ENCODE results near the gene NR1H3.
"Not testable (repeated sequence)": the region's sequence is repeated elsewhere in the genome, so short reads cannot be mapped to it uniquely, and the experiment has no call there.

The NR1H3 gene

DNA sequence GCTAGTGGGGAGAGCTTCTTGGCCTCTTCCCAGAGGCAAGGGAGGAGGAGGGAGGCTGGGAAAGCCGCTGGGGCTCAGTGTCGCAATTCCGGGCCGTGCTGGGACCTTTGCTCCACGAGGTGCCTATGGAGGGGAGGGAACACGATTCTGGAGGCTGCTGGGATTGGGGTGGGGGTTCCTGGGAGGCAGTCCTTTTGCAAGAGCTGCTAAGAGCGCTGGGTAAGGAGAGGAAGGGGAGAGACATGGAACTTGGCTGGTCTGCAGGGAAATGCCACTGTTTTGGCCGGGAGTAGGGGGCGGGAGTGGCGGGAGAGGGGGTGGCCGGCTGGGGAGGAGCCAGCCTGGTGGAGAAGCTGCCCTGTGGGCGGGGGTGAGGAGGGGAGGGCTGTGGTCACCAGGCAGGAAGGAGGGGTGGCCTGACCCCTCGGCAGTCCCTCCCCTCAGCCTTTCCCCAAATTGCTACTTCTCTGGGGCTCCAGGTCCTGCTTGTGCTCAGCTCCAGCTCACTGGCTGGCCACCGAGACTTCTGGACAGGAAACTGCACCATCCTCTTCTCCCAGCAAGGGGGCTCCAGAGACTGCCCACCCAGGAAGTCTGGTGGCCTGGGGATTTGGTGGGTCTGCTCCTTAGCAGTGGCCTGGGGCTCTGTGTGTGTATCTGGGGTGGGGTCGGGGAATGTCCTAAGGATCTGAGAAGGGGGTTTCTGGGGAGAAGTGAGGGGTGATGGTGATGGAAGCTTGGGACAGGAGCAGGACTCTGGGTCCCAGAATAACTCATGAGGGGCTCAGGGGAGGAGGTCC lies at the start of gene NR1H3:
TSS of gene NR1H3 (plus strand) at position 480 of the 800 bp plus-strand sequence. CDS start 1,221 bp downstream, outside the sequence.
- no peak for DNase-seq

DNA sequence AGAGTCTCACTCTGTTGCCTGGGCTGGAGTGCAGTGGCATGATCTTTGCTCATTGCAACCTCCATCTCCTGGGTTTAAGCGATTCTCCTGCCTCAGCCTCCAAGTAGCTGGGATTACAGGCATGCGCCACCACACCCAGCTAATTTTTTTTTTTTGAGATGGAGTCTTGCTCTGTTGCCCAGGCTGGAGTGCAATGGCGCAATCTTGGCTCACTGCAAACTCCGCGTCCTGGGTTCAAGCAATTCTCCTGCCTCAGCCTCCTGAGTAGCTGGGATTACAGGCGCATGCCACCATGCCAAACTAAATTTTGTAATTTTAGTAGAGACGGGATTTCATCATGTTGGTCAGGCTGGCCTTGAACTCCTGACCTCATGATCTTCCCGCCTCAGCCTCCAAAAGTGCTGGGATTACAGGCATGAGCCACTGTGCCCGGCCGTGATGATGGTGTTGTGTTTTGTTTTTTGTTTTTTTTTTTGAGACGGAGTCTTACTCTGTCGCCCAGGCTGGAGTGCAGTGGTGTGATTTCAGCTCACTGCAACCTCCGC lies 49.7 kb upstream of the NR1H3 start:
- DNase-seq = not testable (repeated sequence)

DNA sequence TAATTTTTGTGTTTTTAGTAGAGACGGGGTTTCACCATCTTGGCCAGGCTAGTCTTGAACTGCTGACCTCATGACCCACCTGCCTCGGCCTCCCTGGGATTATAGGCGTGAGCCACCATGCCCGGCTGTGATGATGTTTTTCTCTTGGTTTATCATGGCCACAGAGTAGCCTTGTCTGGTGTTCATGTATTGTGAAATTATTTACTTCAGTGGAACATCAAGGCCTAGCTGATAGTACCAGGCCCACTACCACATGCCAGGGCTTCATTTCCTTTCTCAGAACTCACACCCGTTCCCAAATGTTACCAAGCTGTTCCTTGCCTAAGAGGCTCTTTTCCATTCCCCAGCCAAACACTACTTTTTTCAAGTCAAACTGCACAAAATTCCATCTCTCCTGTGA lies 49.2 kb upstream of the NR1H3 start:
- no peak for DNase-seq

DNA sequence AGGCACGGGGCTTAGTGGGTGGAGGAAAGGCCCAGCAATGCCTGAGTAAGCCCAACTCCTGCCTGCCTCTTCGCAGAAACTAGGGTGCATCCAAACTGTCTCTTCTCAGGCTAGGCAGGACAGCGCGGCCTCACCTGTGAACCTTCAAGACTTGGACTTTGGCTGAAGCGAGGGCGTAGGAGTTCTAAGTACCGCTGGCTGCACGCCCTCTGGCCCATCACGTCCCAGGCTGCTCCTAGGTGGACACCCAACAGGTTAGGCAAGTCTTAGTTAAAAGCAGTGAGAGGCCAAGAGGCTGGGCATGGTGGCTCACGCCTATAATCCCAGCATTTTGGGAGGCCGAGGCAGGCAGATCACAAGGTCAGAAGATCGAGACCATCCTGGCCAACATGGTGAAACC lies 44.9 kb upstream of the NR1H3 start:
- no peak for DNase-seq

DNA sequence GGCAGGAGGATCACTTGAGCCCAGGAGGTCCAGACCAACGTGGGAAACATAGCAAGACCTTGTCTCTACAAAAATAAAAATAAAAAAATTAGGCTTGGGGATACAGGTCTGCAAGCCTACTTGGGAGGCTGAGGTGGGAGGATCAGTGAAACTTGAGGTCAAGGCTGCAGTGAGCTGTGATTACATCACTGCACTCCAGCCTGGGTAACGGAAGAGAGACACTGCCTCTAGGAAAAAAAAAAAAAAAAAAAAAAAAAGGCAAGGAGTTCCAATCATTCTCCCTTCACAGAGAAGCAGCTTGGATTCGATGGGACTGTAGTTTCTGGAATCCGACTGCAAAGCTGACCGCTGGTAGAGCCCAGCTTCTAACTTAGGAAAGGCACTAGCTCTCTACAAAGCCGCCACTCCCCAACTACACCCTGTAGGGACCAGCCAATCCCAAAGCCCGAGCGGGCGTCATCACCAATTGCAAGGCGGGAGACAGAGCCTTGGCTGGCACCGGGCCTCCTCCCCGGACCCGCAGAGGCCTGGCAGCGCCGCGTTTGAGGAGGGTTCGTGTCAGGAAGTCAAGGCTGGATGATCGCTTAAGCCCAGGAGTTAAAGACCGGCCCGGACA lies 43.7 kb upstream of the NR1H3 start:
- peak; percentile 93 for DNase-seq

DNA sequence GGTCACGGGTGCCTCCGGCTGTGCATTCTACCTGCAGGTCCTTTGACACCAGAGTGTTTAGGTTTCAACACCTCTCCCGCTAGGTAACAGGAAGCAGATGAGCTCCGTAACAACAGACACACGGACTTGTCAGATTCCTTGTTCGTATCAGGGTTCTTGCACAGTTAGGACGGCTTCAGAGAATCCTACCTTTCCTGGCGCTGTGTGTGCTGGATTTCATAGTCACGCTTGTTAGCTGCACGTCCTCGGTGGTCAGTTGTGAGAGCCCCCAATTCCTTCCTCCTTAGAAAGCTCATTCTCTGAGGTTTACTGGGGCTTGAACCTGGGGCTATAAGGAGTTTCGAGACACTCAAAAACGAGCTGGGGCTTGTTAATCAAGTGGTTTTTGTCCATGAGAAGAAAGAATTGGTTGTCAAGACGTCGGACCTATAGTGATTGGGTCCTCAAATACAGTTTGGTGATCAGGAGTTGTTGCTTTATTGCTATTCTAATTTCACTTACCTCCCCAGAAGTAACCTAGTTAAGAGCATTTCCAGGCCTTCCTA lies 42.4 kb upstream of the NR1H3 start:
- no peak for DNase-seq

DNA sequence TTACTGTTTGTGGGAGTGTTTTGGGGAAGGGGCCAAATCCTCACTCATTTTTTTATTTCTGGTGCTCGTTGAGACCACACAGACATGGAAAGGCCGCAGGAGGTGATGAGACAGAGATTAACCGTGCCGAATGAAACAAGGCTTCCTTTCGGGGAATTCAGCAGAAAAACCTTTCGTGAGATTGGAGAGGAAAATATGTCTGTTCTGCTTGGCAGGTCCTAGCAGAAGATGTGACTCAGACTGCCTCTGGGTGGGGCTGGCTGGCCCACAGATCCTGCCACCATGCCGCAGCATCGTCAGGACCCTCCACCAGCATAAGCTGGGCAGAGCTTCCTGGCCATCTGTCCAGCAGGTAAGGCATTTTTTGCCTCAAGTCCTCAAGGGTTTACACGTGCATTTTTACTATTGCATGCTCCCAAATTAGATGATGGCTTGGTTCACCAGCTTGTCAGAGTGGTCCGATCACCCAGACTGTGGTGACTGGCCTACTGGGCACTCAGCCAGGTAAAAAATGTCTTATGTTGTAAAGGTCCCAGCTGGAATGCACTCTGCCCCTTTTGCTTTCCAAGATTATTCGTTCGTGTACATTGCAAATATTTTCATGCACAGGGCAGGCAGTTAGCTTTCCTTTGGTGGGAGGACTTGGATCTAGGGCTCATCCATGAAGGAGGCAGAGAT lies 41.5 kb upstream of the NR1H3 start:
- no peak for DNase-seq

DNA sequence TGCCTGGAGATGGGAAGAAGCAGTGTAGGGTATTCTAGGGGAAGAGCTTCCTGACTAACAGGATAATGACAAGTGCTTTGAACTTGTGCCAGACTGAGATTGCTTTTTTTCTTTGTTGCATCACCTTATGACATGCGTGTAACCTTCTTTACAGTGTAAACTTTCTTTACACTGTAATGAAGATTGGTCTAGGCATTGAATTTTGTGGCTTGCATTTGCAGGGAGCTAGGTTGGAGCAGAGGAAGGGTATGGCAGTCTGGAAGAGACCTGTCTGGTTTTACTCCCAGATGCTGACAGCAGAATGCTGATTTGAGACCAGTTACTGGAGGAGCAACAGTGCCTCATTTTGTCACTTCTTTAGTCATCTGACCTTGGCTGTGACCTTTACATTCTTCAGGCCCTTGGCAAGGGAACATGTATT lies 37.4 kb upstream of the NR1H3 start:
- no peak for DNase-seq

DNA sequence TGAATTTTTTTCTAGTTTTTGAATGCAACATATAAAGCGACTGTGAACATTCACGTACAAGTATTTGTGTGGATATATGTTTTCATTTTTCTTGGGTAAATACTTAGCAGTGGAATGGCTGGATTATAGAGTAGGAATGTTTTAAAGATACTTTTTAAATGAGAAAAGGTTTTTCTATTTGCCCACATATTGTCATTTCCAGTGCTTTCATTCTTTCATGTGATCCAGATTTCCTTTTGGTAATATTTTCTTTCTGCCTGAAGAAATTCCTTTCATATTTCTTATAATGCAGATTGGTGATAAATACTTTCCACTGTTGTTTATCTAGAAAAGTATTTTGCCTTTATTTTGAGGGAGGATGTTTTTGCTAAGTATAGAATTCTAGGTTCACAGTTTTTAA lies 35.1 kb upstream of the NR1H3 start:
- no peak for DNase-seq

DNA sequence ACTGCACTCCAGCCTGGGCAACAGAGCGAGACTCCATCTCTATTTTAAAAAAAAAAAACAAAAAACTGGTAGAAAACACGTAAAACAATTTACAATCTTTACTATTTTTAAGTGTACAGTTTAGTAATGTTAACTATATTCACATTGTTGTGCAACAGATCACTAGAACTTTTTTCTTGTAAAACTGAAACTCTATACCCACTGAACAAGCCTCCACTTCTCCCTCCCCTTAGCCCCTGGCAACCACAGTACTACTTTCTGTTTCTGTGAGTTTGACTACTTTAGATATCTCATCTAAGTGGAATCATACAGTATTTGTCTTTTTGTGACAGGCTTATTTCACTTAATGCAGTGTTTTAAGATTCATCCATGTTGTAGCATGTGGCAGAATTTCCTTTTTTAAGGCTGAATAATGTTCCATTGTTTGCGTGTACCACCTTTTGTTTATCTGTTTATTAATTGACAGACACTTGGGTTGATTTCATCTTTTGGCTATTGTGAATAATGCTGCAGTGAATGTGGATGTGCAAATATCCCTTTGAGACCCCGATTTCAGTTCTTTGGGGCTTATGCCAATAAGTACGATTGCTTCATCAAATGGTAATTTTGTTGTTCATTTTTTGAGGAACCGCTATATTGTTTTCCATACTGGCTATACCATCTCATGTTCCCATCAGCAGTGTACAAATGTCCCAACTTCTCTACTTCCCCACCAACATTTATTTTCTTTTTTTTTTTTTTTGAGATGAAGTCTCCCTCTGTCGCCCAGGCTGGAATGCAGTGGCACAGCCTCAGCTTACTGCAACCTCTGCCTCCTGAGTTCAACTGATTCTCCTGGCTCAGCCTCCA lies 32.0 kb upstream of the NR1H3 start:
- no peak for DNase-seq

DNA sequence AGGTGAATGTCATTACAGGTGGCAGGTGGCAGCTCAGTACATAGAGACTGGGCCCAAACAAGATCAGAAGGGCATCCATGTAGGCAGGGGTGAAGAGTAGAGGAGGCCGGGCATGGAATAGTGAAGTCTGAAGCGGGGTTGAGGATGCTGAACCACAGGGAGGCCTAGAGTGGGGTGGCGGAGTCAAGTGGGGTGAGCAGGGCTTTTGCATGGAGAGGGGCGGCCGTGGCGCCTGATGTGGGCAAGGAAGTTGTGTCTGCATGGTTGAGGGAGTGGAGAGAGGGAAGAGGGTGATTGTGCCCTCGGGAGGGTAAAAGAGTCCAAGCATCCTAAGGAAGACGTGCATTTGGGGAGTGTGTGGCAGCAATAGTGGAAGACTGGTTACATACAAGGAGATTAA lies 28.6 kb upstream of the NR1H3 start:
- no peak for DNase-seq

DNA sequence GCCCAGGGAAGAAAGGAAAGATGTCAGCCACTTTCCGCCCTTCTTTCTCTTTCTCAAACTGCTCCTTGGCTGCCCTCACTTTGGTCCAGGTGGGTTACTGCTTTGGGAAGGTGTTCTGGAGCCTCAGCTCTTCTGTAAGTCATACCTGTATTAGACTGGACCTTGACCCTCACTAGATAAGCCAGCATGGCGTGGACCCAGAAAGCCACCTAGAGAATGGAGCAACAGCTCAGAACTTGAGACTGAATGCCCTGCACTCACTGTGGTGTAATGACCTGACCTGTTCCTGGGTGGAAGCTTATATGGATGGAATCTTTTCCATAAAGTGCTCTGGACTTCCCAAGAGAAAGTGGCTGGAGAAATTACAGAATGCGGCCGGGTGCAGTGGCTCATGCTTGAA lies 24.7 kb upstream of the NR1H3 start:
- DNase-seq = no peak

DNA sequence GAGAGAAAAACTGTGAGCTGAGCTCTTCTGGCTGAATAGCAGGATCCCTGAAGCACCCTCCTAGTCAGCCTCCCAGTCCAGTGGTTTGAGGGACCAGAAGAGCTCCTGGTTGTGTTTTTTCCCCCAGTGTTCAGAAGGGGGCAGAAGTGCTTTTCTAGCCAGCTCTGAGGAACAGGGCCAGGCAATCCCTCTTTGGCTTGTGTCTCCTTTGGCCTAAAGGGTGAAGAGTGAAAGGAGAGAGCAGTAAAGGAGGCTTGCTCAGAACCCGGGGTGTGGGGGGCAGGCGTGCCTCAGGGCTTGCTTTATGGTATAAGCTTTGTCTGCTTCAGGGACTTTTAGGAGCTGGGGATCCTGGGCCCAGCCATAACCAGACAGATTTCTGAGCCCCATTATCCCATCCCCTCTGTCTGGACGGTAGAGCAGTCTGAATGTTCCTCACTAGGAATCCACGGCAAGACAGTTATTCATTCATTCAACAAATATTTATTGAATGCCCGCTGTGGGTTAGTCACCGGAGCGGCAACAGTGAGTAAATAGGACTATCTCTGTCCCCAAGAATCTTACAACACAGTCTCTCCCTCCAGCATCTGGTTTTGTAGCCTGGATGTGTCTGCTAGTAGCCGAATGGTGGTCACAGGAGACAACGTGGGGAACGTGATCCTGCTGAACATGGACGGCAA lies 23.7 kb upstream of the NR1H3 start:
- peak; percentile 11 for DNase-seq

DNA sequence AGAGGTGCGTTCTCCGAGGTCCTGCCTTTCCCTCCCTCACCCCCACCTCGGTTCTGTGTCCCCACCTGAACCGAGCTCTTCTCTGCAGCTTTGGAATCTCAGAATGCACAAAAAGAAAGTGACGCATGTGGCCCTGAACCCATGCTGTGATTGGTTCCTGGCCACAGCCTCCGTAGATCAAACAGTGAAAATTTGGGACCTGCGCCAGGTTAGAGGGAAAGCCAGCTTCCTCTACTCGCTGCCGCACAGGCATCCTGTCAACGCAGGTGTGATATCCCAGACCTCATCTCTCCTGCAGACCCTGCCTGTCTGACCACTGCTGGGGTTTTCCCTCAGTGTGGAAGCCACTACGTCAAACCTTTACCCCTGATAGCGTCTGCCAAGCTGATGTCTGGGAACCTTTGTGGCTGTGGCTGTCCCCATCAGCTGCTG lies 23.1 kb upstream of the NR1H3 start:
- peak; percentile 82 for DNase-seq

DNA sequence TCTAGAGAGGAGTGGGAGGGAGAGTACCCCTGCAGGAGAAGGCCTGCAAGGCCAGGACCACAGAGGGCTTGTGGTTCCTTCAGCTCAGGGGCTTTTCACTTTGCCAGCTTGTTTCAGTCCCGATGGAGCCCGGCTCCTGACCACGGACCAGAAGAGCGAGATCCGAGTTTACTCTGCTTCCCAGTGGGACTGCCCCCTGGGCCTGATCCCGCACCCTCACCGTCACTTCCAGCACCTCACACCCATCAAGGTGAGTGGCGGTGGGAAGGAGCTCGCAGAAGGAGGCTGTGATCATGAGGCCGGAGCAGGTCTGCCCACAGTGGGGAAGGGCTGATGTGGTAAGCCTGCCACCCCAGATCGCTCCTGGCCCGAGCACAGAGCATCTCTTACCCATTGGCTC lies 22.6 kb upstream of the NR1H3 start:
- DNase-seq = no peak

DNA sequence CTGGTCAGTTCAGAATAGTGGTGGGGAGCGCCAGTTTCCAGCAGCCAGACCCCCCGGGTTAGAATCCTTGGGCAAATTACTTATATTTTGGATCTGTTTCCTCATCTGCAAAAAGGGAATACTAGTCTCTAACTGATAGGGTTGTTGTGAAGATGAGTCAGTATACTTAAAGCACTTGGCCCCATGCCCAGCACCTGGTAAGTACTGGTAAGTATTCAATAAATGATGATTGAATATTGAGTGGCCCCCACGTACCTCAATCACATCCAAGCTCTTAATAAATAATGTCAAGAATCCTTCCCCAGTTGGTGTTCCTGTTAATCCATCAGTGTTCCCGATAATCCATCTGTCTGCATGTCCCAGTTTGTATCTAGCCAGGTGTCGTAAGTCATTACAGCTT lies 21.3 kb upstream of the NR1H3 start:
- peak; percentile 38 for DNase-seq

DNA sequence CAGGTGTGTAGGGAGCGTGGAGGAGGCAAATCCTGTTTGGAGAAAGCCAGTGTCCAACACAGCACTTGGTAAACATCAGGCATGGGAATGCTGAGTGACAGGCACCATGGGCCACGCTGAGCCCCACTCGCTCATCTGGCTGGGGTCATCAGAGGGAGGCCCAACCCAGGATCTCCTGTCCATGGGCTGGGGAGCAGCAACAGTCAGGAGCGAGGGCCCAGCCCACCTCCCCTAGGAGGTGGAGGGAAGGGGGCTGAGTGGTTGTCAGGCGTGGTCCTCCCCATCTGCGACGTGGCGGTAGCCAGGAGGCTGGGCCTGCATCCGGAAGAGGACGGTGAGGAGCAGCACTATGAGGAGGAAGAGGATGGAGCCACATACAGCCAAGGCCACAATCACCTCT lies 17.9 kb upstream of the NR1H3 start:
- DNase-seq = no peak

DNA sequence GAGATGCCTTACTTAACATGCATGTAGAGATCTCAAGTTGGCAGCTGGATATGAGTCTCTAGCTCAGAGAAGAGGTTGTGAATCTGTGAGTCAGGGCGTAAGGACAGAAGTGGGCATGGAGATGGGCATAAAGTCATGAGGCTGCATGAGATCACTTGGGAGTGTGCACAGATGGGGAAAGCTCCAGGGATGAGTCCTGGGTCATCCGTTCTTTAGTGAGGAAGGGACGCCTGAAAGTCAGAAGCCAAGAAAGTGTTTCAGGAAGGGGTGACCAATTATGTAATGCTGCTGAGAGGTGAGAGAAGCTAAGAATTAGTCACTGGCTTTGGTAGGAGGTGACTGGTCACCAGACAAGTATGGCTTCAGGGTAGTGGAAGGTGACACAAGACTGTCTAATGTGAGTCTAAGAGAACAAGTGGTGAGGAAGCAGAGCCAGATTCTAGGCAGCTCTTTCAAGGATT lies 15.9 kb upstream of the NR1H3 start:
- DNase-seq = no peak

DNA sequence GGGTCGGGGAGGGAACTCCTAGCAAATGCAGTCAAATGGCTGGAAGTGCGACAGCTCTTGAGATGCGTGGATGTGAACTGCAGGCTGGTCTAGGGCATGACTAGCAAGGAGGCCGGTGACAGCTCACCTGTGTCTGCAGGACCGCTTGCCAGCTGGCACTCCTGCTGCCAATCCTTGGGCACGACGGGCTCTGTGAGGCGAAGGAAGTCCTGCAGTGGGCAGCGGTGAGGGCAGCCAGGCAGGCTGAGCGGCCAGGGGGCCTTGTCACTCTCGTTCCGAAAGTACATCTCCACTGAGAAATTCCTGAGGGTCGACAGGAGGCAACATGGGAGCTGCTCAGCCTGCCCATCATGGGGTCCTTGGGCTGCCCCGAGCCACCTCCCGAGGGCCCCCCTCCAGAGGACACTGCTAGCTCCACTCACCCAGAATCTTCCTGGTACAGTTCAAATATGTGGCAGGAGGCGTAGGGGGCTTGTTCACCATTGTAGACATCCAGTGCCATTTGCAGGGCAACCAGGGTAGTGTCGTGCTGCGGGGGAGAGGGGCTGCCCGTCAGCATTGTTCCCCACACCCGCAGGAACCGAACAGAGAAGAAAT lies 15.1 kb upstream of the NR1H3 start:
- DNase-seq = no peak

DNA sequence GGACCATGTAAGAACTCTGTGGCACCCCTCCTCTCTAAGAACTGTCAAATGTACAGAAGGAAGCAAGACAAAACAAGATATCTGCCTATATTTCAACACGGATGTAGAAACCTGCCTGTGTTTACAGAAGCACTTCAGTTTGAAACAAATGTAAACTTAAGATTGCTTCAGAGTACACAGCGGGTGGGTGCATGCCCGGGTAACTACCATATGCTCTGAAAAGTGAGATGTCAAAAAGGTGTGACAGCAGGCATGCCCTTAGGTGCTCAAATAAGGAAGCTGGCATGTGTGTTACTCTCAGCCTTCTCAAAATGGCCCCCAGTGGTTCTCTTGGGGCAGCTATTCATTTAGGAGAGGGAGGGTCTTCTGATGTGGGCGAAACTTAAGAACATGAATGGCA lies 14.3 kb upstream of the NR1H3 start:
- DNase-seq = peak; percentile 38
